LNCAP (cell line): ENCODE data around the gene CDKN2B-AS1.

ENCODE experiments used
- TF ChIP-seq, protein P1 (sequence below): fragments of 450-650 bp; IDR thresholded peaks from 2 replicates; pipeline ENCODE4 v1.5.1; 2017; ENCODE audit warnings: mild to moderate bottlenecking

The CDKN2B-AS1 gene

DNA sequence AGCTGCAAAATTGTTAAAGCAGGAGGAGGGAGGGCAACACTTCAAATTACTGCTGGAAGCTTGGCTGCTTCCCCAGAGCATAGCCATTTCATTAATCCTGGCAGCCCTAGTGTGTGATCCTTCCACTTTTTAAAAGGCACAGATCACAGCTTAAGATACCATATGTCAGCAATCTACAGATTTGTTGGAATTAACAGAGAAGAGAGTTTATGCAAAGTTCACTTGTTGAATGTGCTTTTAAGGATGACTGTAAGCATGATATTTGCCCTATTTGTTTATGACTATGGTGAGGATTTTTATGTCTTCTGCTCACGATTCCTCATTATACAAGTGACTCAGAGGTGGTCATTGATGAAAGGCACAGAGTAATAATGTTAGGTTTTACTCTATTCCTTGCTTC is 170.6 kb downstream of the CDKN2B-AS1 start:
- TF ChIP-seq, protein P1, sequence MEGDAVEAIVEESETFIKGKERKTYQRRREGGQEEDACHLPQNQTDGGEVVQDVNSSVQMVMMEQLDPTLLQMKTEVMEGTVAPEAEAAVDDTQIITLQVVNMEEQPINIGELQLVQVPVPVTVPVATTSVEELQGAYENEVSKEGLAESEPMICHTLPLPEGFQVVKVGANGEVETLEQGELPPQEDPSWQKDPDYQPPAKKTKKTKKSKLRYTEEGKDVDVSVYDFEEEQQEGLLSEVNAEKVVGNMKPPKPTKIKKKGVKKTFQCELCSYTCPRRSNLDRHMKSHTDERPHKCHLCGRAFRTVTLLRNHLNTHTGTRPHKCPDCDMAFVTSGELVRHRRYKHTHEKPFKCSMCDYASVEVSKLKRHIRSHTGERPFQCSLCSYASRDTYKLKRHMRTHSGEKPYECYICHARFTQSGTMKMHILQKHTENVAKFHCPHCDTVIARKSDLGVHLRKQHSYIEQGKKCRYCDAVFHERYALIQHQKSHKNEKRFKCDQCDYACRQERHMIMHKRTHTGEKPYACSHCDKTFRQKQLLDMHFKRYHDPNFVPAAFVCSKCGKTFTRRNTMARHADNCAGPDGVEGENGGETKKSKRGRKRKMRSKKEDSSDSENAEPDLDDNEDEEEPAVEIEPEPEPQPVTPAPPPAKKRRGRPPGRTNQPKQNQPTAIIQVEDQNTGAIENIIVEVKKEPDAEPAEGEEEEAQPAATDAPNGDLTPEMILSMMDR = no peak

DNA sequence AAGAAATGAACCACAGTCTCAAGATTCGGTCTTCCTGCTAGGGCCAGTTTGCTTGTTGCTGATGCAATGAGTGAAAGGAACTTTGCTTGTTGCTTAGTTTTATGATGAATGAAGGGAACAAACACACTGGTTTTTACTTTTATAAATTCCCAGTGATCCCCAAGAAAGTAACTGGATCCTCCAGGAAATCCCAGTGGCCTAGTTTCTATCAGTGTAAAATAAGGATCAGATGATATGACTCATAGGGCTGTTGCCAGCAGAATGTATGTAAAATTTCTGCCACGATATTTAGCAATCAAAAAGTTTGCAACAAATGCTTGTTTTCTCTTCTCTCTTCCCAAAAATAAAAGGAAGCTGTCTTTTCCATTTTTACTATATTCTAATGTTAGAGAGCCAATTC is 174.7 kb downstream of the CDKN2B-AS1 start:
- TF ChIP-seq, protein P1 = no peak

GRCh38 chr9:22169727-22170503 is 175.3 kb downstream of the CDKN2B-AS1 start:
- TF ChIP-seq, protein P1 = no peak
